HS-27A (cell line): ENCODE measurements around the gene EIF4H.
"Not testable (repeated sequence)": the region's sequence is repeated elsewhere in the genome, so short reads cannot be mapped to it uniquely, and the experiment has no call there.

Experiments
- DNase-seq: peaks from one replicate; pipeline ENCODE4 v3.0.0-alpha.2; 2012; ENCODE audit warnings: low read depth, missing footprints

The EIF4H gene

GRCh38 chr7:74173866-74174605 lies at the start of gene EIF4H:
TSS of gene EIF4H (plus strand) at chr7:74174356. CDS start at chr7:74174384, 28 bp downstream.
- DNase-seq: peak; percentile 77

- DNase-seq: no peak
Measured at GRCh38 chr7:74126220-74126880, 47.8 kb upstream of the EIF4H start.

GRCh38 chr7:74129887-74130286 lies 44.3 kb upstream of the EIF4H start:
- no peak for DNase-seq

GRCh38 chr7:74130518-74130917 lies 43.6 kb upstream of the EIF4H start:
- no peak for DNase-seq

- DNase-seq: no peak
Measured at GRCh38 chr7:74134117-74134620, 40.0 kb upstream of the EIF4H start.

GRCh38 chr7:74138334-74138867 lies 35.8 kb upstream of the EIF4H start:
- no peak for DNase-seq

GRCh38 chr7:74138945-74139843 lies 35.0 kb upstream of the EIF4H start:
- no peak for DNase-seq

- DNase-seq: no peak
Measured at GRCh38 chr7:74141705-74142104, 32.5 kb upstream of the EIF4H start.

GRCh38 chr7:74143383-74143782 lies 30.8 kb upstream of the EIF4H start:
- DNase-seq: no peak

- DNase-seq: no peak
Measured at GRCh38 chr7:74148491-74148890, 25.7 kb upstream of the EIF4H start.

- no peak for DNase-seq
Measured at GRCh38 chr7:74149071-74149470, 25.1 kb upstream of the EIF4H start.

- DNase-seq: no peak
Measured at GRCh38 chr7:74149603-74150002, 24.6 kb upstream of the EIF4H start.

- no peak for DNase-seq
Measured at GRCh38 chr7:74153736-74154135, 20.4 kb upstream of the EIF4H start.

GRCh38 chr7:74155810-74156395 lies 18.3 kb upstream of the EIF4H start:
- DNase-seq: no peak

GRCh38 chr7:74157605-74158004 lies 16.6 kb upstream of the EIF4H start:
- no peak for DNase-seq

GRCh38 chr7:74164985-74165456 lies 9.1 kb upstream of the EIF4H start:
- no peak for DNase-seq

- DNase-seq: no peak
Measured at GRCh38 chr7:74165867-74166593, 8.1 kb upstream of the EIF4H start.

GRCh38 chr7:74167324-74167723 lies 6.8 kb upstream of the EIF4H start:
- not testable (repeated sequence) for DNase-seq

- DNase-seq: no peak
Measured at GRCh38 chr7:74173074-74173473, 1.1 kb upstream of the EIF4H start.

- no peak for DNase-seq
Measured at GRCh38 chr7:74173491-74173865, 678 bp upstream of the EIF4H start.

GRCh38 chr7:74174606-74175082 lies 488 bp downstream of the EIF4H start:
- no peak for DNase-seq
